ENCODE results near the gene SERPINA5. TPM values are rescaled to one million over a fixed set of nuclear protein-coding genes. Genes with fewer than 3 reads are reported as not detected.

Gene SERPINA5
- total RNA-seq, 1 donor from 2014 or later, result 0.17 TPM

- no peak for DNase-seq
These were observed 31.2 kb upstream of the SERPINA5 start for GRCh38 chr14:94550041-94550440.

GRCh38 chr14:94555991-94556390 is 25.2 kb upstream of the SERPINA5 start:
- DNase-seq, result no peak

GRCh38 chr14:94557327-94557726 is 23.9 kb upstream of the SERPINA5 start:
- DNase-seq, result no peak

DNA sequence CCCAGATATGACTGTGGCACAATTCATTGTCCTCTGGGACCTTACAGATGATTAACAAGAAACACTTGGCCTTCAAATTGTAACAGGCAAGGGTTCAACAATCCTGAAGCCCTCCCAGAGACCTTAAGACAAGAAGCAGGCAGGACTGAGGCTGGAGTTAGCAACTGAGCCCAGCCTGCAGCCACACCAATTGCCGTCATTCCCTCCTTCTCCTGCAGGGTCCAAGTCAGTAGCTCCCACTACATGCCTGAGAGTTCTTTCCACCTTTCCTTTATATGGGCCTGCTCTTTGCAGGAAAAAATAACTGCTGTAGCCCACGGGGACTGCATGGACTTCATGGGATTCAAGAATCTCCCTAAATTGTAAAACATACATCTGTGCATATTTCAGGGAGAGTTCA is 22.4 kb upstream of the SERPINA5 start:
- DNase-seq, result no peak

GRCh38 chr14:94559638-94560290 is 21.5 kb upstream of the SERPINA5 start:
- no peak for DNase-seq

DNA sequence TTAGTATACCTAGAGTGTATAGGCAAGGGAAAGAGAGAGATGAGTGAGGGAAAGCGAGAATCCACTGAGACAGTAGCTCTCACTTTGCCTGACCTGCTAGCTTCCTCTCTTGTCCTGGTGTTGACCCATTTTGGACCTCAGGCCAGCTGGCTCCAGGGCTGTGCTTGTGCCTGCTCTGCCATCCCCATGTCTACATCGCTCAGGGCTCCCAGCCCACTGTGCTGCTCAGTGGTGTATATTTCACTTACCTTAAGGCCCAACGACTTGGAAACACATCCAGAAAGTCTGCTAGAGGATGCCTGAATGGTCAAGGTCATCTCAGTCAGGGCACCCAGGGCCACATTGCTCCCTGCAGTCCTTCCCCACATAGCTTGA is 20.9 kb upstream of the SERPINA5 start:
- DNase-seq, result no peak

DNA sequence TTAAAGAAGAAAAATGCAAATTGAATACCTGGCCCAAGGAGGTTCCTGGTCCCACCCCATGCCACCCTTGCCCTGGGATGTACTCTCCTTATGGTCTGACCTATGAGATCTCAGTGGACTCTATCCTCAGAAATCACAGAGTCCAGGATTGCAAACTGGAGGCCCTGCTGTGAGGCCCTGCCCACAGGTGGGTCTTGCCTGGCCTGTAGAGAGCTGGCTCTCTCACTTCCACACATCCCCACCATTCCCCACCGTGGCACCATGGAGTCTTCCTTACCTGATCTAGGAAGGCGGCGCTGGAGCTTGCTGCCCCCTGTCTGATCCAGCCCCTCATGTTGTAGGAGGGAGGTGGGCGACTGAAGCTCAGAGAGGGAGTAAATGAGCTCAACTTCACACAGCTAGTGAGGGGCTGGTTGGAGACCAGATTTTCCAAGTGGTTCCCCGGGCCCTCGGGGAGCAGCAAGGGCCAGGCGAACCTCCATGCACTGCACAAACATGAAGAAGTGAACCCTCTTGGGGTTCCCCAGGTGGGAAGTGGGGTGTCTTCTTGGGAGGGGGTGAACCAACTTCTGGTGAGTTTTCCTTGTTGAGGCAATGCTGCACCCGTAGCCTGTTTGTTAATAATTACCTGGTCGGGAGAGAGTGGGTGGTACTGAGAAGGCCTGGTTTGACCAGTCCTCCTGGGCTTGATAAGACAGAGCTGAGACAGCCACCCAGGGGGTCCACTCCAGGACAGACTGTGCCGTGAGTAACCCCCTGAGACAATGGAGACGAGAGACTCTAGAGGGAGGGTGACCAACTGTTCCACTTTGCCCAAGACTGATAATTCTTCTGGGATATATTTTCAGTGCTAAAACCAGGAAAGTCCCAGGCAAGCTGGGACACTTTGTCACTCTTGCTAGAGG is 20.2 kb upstream of the SERPINA5 start, which contains the start of gene SERPINA4:
TSS of gene SERPINA4 (plus strand) at position 692 of the 905 bp plus-strand sequence. CDS start 2,041 bp downstream, outside the sequence.
- no peak for DNase-seq

DNA sequence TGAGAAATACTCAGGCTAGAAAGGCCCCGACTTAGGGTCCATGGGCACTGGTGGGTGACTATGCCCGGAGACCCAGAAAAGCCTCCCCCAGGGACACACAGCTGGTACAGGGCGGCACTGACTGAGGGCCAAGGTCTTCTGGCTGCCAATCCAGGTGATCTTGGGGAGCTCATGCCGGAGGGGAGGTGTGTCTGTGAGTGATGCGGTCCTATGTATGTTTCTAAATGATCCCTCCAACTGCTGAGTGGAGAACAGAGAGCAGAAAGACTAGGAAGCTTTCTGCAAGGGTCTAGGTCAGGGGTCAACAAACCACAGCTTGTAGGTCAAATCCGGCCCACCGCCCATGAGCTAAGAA is 19.6 kb upstream of the SERPINA5 start:
- DNase-seq, result no peak

DNA sequence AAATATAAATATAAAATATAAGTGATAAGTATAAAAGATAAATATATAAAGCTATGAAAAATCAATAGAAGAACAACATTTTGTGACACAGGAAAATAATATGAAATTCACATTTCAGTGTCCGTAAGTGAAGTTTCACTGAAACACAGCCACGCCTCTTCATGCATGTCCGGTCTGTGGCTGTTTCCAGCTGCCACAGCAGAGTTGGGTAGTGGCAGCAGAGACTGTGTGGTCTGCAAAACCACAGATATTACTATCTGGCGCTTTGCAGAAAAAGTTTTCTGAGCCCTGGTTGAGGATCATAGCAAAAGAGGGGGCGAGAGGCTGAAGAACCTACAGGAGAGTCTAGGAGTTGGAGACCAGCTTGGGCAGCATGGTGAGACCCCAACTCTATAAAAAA is 19.2 kb upstream of the SERPINA5 start:
- DNase-seq, result no peak

DNA sequence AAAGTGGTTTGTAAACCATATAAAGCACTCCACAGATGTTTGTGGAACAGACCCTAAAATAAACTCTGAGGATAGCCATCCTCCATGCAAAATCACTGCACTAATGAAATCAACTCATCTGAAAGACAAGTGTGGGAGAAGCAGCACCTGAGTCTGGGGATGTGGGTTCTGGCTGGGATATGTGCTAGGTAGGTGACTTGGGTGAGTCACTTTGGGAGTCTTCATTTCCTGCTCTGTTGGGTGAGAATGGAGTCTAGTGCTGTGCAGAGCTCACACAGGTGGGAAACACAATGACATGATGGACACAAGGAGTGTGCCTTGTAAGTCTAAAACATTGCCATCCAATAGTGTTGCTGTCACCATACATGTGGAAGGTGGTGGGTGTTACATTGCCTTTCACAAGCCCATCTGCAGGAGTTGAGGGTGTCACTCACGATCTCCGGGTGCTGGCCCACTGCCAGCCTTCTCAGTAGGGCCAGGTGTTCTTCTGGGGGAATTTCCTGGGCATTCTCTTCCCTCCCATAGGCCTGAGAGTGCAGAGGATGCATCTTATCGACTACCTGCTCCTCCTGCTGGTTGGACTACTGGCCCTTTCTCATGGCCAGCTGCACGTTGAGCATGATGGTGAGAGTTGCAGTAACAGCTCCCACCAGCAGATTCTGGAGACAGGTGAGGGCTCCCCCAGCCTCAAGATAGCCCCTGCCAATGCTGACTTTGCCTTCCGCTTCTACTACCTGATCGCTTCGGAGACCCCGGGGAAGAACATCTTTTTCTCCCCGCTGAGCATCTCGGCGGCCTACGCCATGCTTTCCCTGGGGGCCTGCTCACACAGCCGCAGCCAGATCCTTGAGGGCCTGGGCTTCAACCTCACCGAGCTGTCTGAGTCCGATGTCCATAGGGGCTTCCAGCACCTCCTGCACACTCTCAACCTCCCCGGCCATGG is 18.0 kb upstream of the SERPINA5 start:
- no peak for DNase-seq

DNA sequence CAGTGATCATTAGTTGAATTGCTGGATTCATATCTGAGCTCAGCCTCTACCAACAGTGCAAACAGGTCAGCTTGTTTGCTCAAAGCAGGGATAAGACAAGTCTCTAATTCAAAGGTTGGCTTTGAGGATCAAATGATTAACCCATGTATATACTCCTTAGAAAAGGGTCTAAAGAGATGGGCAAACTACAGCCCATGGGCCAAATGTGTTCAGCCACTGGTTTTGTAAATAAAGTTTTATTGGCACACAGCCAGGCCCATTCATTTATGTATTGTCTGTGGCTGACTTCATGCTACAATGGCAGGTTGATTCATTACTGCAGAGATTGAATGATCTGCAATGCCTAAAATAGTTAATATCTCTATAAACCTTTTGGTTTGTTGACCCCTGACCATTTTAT is 16.8 kb upstream of the SERPINA5 start:
- DNase-seq, result no peak

GRCh38 chr14:94568186-94568585 is 13.0 kb upstream of the SERPINA5 start:
- no peak for DNase-seq

DNA sequence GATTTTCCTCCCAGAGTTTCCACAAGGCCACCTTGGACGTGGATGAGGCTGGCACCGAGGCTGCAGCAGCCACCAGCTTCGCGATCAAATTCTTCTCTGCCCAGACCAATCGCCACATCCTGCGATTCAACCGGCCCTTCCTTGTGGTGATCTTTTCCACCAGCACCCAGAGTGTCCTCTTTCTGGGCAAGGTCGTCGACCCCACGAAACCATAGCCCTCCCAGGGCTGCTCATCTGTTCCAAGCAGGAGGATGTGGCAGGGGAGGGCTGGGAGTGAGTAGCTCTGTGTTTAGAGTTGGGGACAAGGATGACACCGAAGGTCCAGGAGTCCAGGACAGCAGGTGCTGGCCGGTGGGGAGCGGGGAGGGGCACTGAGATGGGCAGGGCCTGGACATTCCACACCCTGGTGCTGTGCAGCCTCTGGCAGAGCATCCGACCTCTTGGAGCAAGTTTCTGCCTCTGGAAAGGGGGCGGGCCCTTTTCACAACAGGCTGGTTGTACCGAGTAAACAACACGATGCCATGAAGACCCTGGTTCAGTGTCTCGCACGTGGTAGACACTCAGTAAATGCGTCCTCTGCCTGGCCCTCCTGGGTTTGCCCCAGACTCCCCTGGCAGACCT is 11.7 kb upstream of the SERPINA5 start:
- no peak for DNase-seq

DNA sequence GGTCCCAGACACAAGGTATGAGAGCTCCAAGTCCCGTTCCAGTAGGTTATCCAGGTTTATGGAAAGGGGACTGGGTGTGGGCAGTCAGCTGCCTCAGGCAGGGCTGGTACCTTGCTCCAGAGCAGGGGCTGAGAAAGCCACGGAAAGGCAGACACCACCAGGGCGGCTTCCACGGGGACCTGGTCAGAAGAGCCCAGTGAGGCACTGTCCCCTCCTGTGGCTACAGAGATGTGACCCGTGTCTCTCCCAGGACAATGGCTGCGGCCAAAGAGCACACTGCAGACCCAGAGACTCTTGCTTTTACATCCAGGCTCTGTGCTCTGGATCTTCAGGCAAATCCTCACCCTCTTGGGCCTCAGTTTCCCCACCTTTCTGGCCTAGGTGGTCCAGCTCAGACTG is 11.2 kb upstream of the SERPINA5 start:
- DNase-seq, result no peak

DNA sequence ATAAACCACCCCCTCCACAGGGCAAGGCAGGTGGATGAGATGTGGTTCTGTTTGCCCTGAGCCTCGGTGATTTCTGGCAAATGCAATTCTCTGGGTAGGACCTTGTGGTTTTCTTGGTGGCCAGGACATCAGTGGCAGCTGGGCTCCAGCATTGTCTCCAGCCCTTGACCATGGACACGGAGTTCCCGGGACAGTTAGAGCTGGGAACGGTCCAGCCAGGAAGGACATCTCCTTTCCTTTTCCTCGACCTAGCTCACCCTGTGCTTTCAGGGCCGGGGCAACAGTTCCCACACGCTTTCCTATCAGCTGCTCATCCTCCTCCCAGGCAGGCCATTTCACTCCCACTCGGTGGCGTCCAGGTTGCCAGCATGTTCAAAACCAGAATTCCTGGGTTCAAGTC is 10.8 kb upstream of the SERPINA5 start:
- no peak for DNase-seq

DNA sequence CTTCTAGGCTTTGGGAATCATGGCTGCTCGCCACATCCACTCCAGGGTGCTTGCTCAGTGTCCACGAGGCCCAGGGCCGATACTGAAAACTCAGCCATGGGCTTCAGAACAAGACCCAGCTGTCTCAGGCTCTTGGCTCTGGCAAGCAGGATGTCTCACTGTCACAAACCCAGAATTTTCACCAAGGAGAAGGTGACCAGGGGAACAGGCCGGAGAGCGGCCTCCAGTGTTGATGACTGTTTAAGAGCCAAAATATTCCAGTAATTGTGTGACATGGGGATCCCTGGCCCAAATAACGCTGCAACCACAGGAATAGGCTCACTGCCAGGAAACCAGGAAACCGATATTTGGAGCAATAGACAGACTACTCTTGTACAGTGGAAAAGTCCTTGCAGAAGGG is 9.8 kb upstream of the SERPINA5 start:
- DNase-seq, result no peak

DNA sequence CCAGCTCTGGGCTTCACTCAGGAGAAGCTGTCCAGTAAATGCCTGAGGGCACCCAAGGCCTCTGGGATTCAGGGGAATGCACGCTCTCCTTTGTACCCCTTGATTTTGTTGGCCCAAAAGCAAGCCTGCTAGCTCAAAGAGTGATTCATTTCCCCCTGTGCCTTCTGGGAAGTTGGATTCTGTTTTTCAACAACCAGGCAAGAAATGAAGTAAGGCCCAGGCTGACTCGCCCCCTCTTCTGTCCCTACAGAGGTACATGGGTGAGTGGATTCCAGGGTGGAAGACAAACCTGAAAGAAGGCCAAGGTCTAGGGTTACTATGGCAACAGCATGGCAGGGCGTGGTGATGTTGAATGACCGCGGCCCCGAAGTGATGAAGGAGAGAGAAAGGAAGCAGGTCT is 9.3 kb upstream of the SERPINA5 start:
- peak; percentile 35 for DNase-seq

- DNase-seq, result no peak
These were observed 8.5 kb upstream of the SERPINA5 start for GRCh38 chr14:94572637-94573303.

GRCh38 chr14:94573475-94574277 is 7.5 kb upstream of the SERPINA5 start:
- DNase-seq, result no peak

DNA sequence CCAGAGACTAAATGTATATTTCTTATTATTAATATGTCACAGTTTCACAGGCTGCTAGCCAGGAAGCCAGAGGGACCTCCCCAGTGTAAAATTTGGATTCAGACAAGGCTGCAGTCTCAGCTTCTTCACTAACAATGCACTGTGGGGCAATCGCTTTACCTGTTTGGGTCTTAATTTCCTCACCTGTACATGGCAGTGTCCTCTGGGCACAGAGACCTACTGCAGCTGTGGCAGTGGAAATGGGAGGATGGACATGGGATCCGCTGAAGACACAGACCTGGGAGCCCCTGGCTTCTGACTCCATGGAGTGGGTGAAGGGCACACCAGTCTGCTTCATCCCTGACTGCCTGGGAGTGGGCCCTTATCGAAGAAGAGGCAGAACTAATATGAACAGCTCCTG is 6.9 kb upstream of the SERPINA5 start:
- no peak for DNase-seq
